ENCODE results near the gene NUP214.

The NUP214 gene

DNA sequence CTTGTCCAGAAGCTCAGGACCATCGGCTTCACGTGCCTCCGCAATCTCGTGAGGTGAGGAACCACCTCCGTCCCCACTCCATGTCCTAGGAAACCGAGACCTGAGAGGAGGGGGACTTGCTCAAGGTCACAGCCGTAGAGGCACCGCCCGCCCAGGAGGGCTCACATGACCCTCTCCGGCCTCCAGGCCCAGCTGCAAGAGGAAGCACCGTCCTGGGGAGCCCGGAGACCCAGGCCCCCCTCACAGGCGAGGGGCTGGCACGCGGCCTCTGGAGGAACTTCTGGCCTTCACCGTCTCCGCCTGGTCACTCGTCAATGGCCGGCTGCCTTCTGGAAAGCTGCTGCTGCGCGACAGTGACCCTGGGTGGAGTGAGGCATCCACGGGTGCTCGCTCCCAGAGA is 126.7 kb downstream of the NUP214 start:
- Histone ChIP-seq H3K9me3 (ENCODE audit: control extremely low read depth in 1 of 5, control insufficient read depth in 4 of 5, insufficient read depth in 2 of 5, low read depth in 1 of 5, low read length in 4 of 5) (no peaks in the 10 kb centered on the region), H3K4me3 (ENCODE audit: control insufficient read depth in 1 of 7, extremely low read depth in 1 of 7, insufficient read depth in 4 of 7, low read depth in 2 of 7, low read length in 6 of 7) (peak overlapping the region in 5 of 7 experiments; percentile 3 to 60 (median 30)), H3K27ac (ENCODE audit: insufficient read depth in 1 of 2, low read depth in 1 of 2, low read length in 2 of 2, poor library complexity in 1 of 2, severe bottlenecking in 2 of 2) (no peak overlapping the region), H3K4me1 (ENCODE audit: control extremely low read depth in 1 of 4, control insufficient read depth in 4 of 4, insufficient read depth in 4 of 4, low read length in 3 of 4) (peaks cover 8 to 58% (median 58%) of the 10 kb centered on the region in 4 experiments), H3K36me3 (ENCODE audit: control insufficient read depth in 4 of 4, insufficient read depth in 4 of 4, low read length in 3 of 4) (no peaks in the 10 kb centered on the region), H3K27me3 (replicated peaks in 2 of 5; ENCODE audit: control insufficient read depth in 4 of 5, insufficient read depth in 5 of 5, low read length in 4 of 5) (no peaks in the 10 kb centered on the region)
- WGBS (ENCODE audit: insufficient coverage), result 84% methylated on average over 19 of the region's 23 CpGs
- POLR2A ChIA-PET, result interaction anchor here (1.1 to 1.9 kb wide), 3 partner anchors 13 to 26 kb away, joined by 3 to 6 read pairs (median 4); no protein-coding TSS in a partner anchor
- no peak for DNase-seq
- CTCF ChIA-PET, result interaction anchor here (0.8 to 10.0 kb wide), 7 partner anchors 11 to 84 kb away, joined by 3 to 155 read pairs (median 3); partner anchors contain the start of gene FAM78A

DNA sequence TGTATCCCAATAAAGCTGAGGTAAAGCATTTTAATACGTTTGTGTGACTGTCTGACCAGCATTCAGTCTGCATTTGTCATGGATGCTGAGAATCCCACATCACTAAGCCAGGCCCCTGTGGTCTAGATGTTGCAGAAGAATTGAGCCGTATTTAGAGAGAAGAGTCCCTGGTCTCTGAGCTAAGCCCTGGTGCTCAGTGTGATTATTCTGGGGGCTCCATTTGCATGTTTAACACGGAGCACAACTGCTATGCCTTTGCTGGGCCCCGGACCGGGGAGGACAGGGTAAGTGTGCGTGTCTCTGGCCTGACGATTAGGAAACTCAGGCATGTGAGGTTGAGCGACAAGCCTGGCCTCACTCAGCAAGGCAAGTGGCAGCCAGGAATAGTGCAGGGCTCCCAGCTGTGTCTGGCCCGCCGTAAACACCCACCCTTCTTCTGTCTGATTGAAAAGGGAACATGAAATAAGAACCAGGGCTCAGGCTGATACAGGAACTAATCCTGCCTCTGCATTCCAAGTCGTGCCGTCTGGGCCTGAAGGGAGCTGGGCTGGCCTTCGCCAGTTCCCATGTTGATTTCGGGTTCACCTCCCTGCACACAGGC is 128.6 kb downstream of the NUP214 start:
- peak overlapping the region in 2 of 7 experiments; percentile 11 to 22 for H3K4me3 ChIP-seq (ENCODE audit: control insufficient read depth in 1 of 7, extremely low read depth in 1 of 7, insufficient read depth in 4 of 7, low read depth in 2 of 7, low read length in 6 of 7)
- ChIA-PET POLR2A (interaction anchor here (1.0 to 4.3 kb wide), 2 partner anchors 16 to 21 kb away, joined by 4 to 33 read pairs; partner anchors contain the start of gene FAM78A), CTCF (interaction anchor here (0.7 to 10.0 kb wide), 7 partner anchors 15 to 96 kb away, joined by 3 to 155 read pairs (median 3); partner anchors contain the start of gene FAM78A)
- no peaks in the 10 kb centered on the region for H3K27me3 ChIP-seq (replicated peaks in 2 of 5; ENCODE audit: control insufficient read depth in 4 of 5, insufficient read depth in 5 of 5, low read length in 4 of 5)
- H3K36me3 ChIP-seq (ENCODE audit: control insufficient read depth in 4 of 4, insufficient read depth in 4 of 4, low read length in 3 of 4), result peaks cover 0 to 15% (median 14%) of the 10 kb centered on the region in 4 experiments
- H3K4me1 ChIP-seq (ENCODE audit: control extremely low read depth in 1 of 4, control insufficient read depth in 4 of 4, insufficient read depth in 4 of 4, low read length in 3 of 4), result peaks cover 8 to 77% (median 75%) of the 10 kb centered on the region in 4 experiments
- H3K27ac ChIP-seq (ENCODE audit: insufficient read depth in 1 of 2, low read depth in 1 of 2, low read length in 2 of 2, poor library complexity in 1 of 2, severe bottlenecking in 2 of 2), result peak overlapping the region in 1 of 2 experiments; percentile 58
- WGBS (ENCODE audit: insufficient coverage), result 16% methylated on average over 13 of the region's 14 CpGs
- peak in 2 of 3 donors; percentile 76 to 80 for DNase-seq
- H3K9me3 ChIP-seq (ENCODE audit: control extremely low read depth in 1 of 5, control insufficient read depth in 4 of 5, insufficient read depth in 2 of 5, low read depth in 1 of 5, low read length in 4 of 5), result no peaks in the 10 kb centered on the region

DNA sequence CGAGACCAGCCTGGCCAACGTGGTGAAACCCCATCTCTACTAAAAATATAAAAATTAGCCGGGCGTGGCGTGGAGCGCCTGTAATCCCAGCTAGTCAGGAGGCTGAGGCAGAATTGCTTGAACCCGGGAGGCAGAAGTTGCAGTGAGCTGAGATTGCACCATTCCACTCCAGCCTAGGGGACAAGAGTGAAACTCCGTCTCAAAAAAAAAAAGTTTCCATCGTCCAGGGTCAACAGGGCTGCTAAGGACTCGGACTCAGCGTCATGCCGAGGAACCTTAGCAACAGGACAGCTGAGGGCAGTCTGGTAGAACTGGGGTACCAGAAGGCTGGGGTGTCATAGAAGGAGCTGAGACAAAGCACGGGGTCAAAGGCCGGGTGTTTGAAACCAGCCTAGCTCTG is 129.2 kb downstream of the NUP214 start:
- Histone ChIP-seq H3K27me3 (replicated peaks in 2 of 5; ENCODE audit: control insufficient read depth in 4 of 5, insufficient read depth in 5 of 5, low read length in 4 of 5) (no peaks in the 10 kb centered on the region), H3K36me3 (ENCODE audit: control insufficient read depth in 4 of 4, insufficient read depth in 4 of 4, low read length in 3 of 4) (peaks cover 0 to 21% (median 18%) of the 10 kb centered on the region in 4 experiments), H3K9me3 (ENCODE audit: control extremely low read depth in 1 of 5, control insufficient read depth in 4 of 5, insufficient read depth in 2 of 5, low read depth in 1 of 5, low read length in 4 of 5) (no peaks in the 10 kb centered on the region), H3K4me1 (ENCODE audit: control extremely low read depth in 1 of 4, control insufficient read depth in 4 of 4, insufficient read depth in 4 of 4, low read length in 3 of 4) (peaks cover 8 to 77% (median 76%) of the 10 kb centered on the region in 4 experiments), H3K27ac (ENCODE audit: insufficient read depth in 1 of 2, low read depth in 1 of 2, low read length in 2 of 2, poor library complexity in 1 of 2, severe bottlenecking in 2 of 2) (no peak overlapping the region), H3K4me3 (ENCODE audit: control insufficient read depth in 1 of 7, extremely low read depth in 1 of 7, insufficient read depth in 4 of 7, low read depth in 2 of 7, low read length in 6 of 7) (no peak overlapping the region)
- DNase-seq, result no peak
- ChIA-PET CTCF (interaction anchor here (0.7 to 10.0 kb wide), 6 partner anchors 15 to 95 kb away, joined by 3 to 155 read pairs (median 3); partner anchors contain the start of gene FAM78A), POLR2A (interaction anchor here (1.0 to 4.3 kb wide), 2 partner anchors 17 to 20 kb away, joined by 4 to 33 read pairs; partner anchors contain the start of gene FAM78A)
- WGBS (ENCODE audit: insufficient coverage), result 95% methylated on average over 14 of the region's 14 CpGs

DNA sequence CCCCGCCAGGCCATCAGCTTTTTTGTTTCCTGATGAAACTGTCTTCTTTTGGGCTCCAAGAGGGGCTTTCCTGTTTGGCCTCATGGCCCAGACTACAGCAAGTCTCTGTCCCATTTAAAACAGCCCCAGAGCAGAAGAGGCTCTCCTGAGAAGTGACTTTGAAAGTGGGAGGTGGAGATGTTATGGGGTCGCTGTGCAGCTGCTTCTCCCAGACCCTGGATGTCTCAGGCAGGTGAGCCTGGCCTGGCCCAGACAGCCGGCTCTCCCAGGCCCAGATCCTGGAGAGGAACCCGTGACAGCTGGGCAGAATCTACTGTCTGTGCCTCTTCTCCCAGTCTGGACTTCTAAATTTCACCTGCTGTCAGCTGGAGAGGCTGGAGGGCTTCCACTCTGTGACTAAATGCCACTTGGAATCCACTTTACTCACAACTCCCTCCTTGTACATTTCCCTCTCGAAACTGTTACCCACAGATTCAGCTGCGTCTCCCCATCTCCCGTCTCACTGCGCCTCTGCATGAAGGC is 130.4 kb downstream of the NUP214 start:
- peaks cover 0 to 32% (median 29%) of the 10 kb centered on the region in 4 experiments for H3K36me3 ChIP-seq (ENCODE audit: control insufficient read depth in 4 of 4, insufficient read depth in 4 of 4, low read length in 3 of 4)
- no peak for DNase-seq
- peak overlapping the region in 1 of 2 experiments; percentile 78 for H3K27ac ChIP-seq (ENCODE audit: insufficient read depth in 1 of 2, low read depth in 1 of 2, low read length in 2 of 2, poor library complexity in 1 of 2, severe bottlenecking in 2 of 2)
- 19% methylated on average over 3 of the region's 8 CpGs for whole genome bisulfite sequencing (ENCODE audit: insufficient coverage)
- H3K27me3 ChIP-seq (replicated peaks in 2 of 5; ENCODE audit: control insufficient read depth in 4 of 5, insufficient read depth in 5 of 5, low read length in 4 of 5), result no peaks in the 10 kb centered on the region
- POLR2A ChIA-PET, result interaction anchor here (1.4 to 4.3 kb wide), 3 partner anchors 8 to 19 kb away, joined by 6 to 33 read pairs (median 20); partner anchors contain the start of gene FAM78A
- CTCF ChIA-PET, result interaction anchor here (0.6 to 10.0 kb wide), 7 partner anchors 14 to 77 kb away, joined by 3 to 155 read pairs (median 4); partner anchors contain the start of gene FAM78A
- H3K9me3 ChIP-seq (ENCODE audit: control extremely low read depth in 1 of 5, control insufficient read depth in 4 of 5, insufficient read depth in 2 of 5, low read depth in 1 of 5, low read length in 4 of 5), result no peaks in the 10 kb centered on the region
- H3K4me3 ChIP-seq (ENCODE audit: control insufficient read depth in 1 of 7, extremely low read depth in 1 of 7, insufficient read depth in 4 of 7, low read depth in 2 of 7, low read length in 6 of 7), result peak overlapping the region in 4 of 7 experiments; percentile 15 to 48 (median 36)
- H3K4me1 ChIP-seq (ENCODE audit: control extremely low read depth in 1 of 4, control insufficient read depth in 4 of 4, insufficient read depth in 4 of 4, low read length in 3 of 4), result peaks cover 8 to 77% (median 76%) of the 10 kb centered on the region in 4 experiments

DNA sequence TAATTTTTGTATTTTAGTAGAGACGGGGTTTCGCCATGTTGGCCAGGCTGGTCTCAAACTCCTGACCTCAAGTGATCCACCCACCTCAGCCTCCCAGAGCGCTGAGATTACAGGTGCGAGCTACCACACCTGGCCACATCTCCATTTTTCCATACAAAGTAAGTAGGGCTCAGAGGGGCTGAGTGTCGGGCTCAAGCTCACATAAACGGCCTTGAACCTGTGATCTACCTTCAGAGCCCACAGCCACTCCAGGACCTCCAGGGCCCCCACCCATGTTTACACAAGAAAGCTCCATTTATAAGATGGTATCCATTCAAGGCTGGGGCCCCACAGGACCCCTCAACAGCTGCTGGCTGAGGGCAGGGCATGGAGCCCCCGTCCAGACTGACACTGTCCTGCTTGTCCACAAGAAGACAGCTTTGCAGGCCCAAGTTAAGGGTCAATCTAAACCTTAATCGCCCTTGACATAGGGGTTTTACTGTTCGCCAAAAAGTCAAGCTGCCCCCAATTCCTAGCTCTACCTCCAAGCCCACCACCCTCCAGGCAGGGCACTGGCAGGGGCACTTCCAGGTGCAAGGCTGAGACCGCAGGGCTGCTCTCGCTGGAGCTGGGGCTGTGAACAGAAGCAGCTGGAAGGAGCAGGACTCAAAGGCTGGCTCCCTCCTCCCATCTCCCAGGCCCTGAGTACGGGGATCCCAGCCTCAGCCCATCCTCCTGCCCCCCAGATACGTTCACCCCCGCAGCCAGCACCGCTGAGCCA is 132.1 kb downstream of the NUP214 start:
- Histone ChIP-seq H3K4me1 (ENCODE audit: control extremely low read depth in 1 of 4, control insufficient read depth in 4 of 4, insufficient read depth in 4 of 4, low read length in 3 of 4) (peaks cover 8 to 68% (median 62%) of the 10 kb centered on the region in 4 experiments), H3K36me3 (ENCODE audit: control insufficient read depth in 4 of 4, insufficient read depth in 4 of 4, low read length in 3 of 4) (peaks cover under 1 to 47% (median 42%) of the 10 kb centered on the region in 4 experiments), H3K4me3 (ENCODE audit: control insufficient read depth in 1 of 7, extremely low read depth in 1 of 7, insufficient read depth in 4 of 7, low read depth in 2 of 7, low read length in 6 of 7) (no peak overlapping the region), H3K27me3 (replicated peaks in 2 of 5; ENCODE audit: control insufficient read depth in 4 of 5, insufficient read depth in 5 of 5, low read length in 4 of 5) (no peaks in the 10 kb centered on the region), H3K27ac (ENCODE audit: insufficient read depth in 1 of 2, low read depth in 1 of 2, low read length in 2 of 2, poor library complexity in 1 of 2, severe bottlenecking in 2 of 2) (peak overlapping the region in 1 of 2 experiments; percentile 53), H3K9me3 (ENCODE audit: control extremely low read depth in 1 of 5, control insufficient read depth in 4 of 5, insufficient read depth in 2 of 5, low read depth in 1 of 5, low read length in 4 of 5) (no peaks in the 10 kb centered on the region)
- WGBS (ENCODE audit: insufficient coverage), result 95% methylated on average over 9 of the region's 15 CpGs
- POLR2A ChIA-PET, result interaction anchor here (4.3 kb wide), 1 partner anchor 18 kb away, joined by 33 read pairs; the partner anchor contains the start of gene FAM78A
- CTCF ChIA-PET, result interaction anchor here (0.8 to 10.0 kb wide), 3 partner anchors 14 to 75 kb away, joined by 3 to 155 read pairs (median 7); partner anchors contain the start of gene FAM78A
- DNase-seq, result no peak

DNA sequence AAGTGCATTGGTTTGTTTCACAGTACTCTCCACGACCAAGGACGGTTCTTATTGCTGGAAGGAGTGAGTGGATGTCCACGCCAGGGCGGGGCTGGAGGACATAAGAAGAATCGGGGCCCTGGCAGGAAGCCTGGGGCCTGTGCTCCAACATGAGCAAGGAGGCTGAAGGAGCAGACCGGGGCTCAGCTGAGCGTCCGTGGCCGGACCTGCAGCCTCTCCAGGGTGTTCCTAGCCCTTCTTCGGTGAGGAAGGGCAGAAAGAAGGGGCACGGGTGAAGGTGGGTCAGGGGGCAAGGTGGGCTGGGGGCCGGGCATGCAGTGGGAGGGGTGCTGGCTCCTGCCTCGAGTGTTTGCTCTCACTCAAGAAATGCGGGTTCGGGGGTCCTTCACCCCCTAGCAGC is 132.8 kb downstream of the NUP214 start:
- Histone ChIP-seq H3K27ac (ENCODE audit: insufficient read depth in 1 of 2, low read depth in 1 of 2, low read length in 2 of 2, poor library complexity in 1 of 2, severe bottlenecking in 2 of 2) (peak overlapping the region in 1 of 2 experiments; percentile 53), H3K9me3 (ENCODE audit: control extremely low read depth in 1 of 5, control insufficient read depth in 4 of 5, insufficient read depth in 2 of 5, low read depth in 1 of 5, low read length in 4 of 5) (no peaks in the 10 kb centered on the region), H3K36me3 (ENCODE audit: control insufficient read depth in 4 of 4, insufficient read depth in 4 of 4, low read length in 3 of 4) (peaks cover 3 to 54% (median 46%) of the 10 kb centered on the region in 4 experiments), H3K27me3 (replicated peaks in 2 of 5; ENCODE audit: control insufficient read depth in 4 of 5, insufficient read depth in 5 of 5, low read length in 4 of 5) (no peaks in the 10 kb centered on the region), H3K4me3 (ENCODE audit: control insufficient read depth in 1 of 7, extremely low read depth in 1 of 7, insufficient read depth in 4 of 7, low read depth in 2 of 7, low read length in 6 of 7) (no peak overlapping the region), H3K4me1 (ENCODE audit: control extremely low read depth in 1 of 4, control insufficient read depth in 4 of 4, insufficient read depth in 4 of 4, low read length in 3 of 4) (peaks cover 8 to 62% (median 56%) of the 10 kb centered on the region in 4 experiments)
- DNase-seq, result no peak
- WGBS (ENCODE audit: insufficient coverage), result 84% methylated on average over 9 of the region's 15 CpGs
- ChIA-PET CTCF (interaction anchor here (10.0 kb wide), 1 partner anchor 13 kb away, joined by 155 read pairs; the partner anchor contains the start of gene FAM78A), POLR2A (no interaction called here)
